ENCODE measurements around the gene SLC16A10. TPM values are rescaled to one million over a fixed set of nuclear protein-coding genes. Genes with fewer than 3 reads are reported as not detected.

The SLC16A10 gene
- total RNA-seq, 6 donors from 2014 or later: 8.7 to 94.4 (median 18.9) TPM

DNA sequence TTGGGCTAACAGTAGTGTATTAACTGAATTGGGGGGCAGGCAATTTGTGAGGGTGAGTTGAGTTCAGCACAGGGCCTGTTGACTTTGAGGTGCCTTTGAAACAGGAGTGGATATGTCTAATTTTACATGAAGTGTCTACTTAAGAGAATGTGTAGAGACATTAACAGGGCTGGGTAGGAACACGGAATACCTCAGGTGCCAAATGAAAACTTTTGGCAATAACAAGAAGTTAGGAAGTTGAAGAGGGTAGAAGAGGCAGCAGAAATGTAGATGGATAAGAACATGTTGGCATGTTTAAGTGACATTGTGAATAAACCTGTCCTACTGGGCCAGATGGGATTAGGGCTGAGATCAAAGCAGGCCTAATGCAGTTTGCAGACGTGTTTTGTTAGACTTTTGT lies 117.0 kb downstream of the SLC16A10 start:
- Histone ChIP-seq H3K27ac (no peak overlapping the region), H3K27me3 (no peaks in the 10 kb centered on the region), H3K4me1 (no peaks in the 10 kb centered on the region), H3K9me3 (no peaks in the 10 kb centered on the region), H3K4me3 (no peak overlapping the region), H3K36me3 (no peaks in the 10 kb centered on the region)
- ATAC-seq (ENCODE audit: low FRiP score in 2 of 2) (peak in 1 of 2 donors; percentile 52), DNase-seq (no peak)
- TF ChIP-seq, protein P1, sequence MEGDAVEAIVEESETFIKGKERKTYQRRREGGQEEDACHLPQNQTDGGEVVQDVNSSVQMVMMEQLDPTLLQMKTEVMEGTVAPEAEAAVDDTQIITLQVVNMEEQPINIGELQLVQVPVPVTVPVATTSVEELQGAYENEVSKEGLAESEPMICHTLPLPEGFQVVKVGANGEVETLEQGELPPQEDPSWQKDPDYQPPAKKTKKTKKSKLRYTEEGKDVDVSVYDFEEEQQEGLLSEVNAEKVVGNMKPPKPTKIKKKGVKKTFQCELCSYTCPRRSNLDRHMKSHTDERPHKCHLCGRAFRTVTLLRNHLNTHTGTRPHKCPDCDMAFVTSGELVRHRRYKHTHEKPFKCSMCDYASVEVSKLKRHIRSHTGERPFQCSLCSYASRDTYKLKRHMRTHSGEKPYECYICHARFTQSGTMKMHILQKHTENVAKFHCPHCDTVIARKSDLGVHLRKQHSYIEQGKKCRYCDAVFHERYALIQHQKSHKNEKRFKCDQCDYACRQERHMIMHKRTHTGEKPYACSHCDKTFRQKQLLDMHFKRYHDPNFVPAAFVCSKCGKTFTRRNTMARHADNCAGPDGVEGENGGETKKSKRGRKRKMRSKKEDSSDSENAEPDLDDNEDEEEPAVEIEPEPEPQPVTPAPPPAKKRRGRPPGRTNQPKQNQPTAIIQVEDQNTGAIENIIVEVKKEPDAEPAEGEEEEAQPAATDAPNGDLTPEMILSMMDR (IDR thresholded peaks at IDR 0.05): no peak
- no peak for TF ChIP-seq EP300 (IDR thresholded peaks at IDR 0.05)
- no peak for TF ChIP-seq POLR2AphosphoS5 (IDR thresholded peaks at IDR 0.05)
- no peak for TF ChIP-seq POLR2A (IDR thresholded peaks at IDR 0.05)
- WGBS, 2 donors: 71 to 75% methylated on average over 2 of the region's 2 CpGs

DNA sequence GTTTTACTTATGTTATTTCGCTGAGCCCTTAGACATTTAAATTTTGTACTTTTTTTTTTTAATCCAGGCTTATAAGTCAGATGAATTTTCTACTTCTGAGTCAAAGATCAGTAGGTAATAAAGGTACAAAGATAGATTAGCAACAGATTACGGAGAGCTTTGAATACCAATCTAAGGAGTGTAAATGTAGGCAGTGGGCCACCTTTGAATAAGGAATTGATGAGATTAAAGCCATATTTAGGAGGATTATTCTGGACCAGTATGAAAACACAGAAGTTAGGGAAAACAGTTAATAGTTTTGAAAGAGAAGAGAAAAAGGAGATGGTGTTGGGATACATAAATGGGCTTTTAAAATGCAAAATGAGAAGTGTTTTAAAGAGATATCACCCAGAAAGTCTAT lies 117.6 kb downstream of the SLC16A10 start:
- DNase-seq: no peak
- H3K27me3 ChIP-seq: no peaks in the 10 kb centered on the region
- no peak overlapping the region for H3K27ac ChIP-seq
- WGBS, 2 donors: 91 to 93% methylated on average over 2 of the region's 2 CpGs
- H3K4me1 ChIP-seq: no peaks in the 10 kb centered on the region
- H3K9me3 ChIP-seq: no peaks in the 10 kb centered on the region
- H3K36me3 ChIP-seq: no peaks in the 10 kb centered on the region
- TF ChIP-seq EP300 (IDR thresholded peaks at IDR 0.05): no peak
- no peak for TF ChIP-seq POLR2AphosphoS5 (IDR thresholded peaks at IDR 0.05)
- TF ChIP-seq POLR2A (IDR thresholded peaks at IDR 0.05): no peak
- TF ChIP-seq, protein P1 (IDR thresholded peaks at IDR 0.05): no peak
- H3K4me3 ChIP-seq: no peak overlapping the region
- ATAC-seq (ENCODE audit: low FRiP score in 2 of 2): no peak

DNA sequence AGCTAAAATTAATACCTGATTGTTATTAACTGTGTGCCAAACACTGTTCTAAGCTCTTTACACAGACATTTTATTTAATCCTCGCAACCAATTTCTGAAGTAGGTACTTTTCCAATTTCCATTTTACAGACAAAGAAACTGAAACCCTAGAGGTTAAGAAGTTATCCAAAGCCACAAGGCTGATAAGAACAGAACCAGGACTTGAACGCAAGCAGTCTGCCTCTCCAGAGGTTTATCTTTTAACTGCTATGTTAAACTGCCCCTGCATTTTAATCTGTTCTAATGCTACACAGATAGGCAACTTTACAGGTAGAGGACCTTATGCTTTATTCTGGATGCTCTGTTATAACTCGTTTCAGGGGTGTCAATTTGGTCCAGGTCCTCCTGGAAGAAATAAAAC lies 118.2 kb downstream of the SLC16A10 start:
- H3K4me3 ChIP-seq: no peak overlapping the region
- DNase-seq: no peak
- no peaks in the 10 kb centered on the region for H3K27me3 ChIP-seq
- no peak for TF ChIP-seq POLR2A (IDR thresholded peaks at IDR 0.05)
- TF ChIP-seq, protein P1 (IDR thresholded peaks at IDR 0.05): no peak
- H3K4me1 ChIP-seq: no peaks in the 10 kb centered on the region
- no peaks in the 10 kb centered on the region for H3K36me3 ChIP-seq
- 66 to 69% methylated on average over 3 of the region's 3 CpGs for WGBS, 2 donors
- H3K27ac ChIP-seq: no peak overlapping the region
- ATAC-seq (ENCODE audit: low FRiP score in 2 of 2): no peak
- no peaks in the 10 kb centered on the region for H3K9me3 ChIP-seq

DNA sequence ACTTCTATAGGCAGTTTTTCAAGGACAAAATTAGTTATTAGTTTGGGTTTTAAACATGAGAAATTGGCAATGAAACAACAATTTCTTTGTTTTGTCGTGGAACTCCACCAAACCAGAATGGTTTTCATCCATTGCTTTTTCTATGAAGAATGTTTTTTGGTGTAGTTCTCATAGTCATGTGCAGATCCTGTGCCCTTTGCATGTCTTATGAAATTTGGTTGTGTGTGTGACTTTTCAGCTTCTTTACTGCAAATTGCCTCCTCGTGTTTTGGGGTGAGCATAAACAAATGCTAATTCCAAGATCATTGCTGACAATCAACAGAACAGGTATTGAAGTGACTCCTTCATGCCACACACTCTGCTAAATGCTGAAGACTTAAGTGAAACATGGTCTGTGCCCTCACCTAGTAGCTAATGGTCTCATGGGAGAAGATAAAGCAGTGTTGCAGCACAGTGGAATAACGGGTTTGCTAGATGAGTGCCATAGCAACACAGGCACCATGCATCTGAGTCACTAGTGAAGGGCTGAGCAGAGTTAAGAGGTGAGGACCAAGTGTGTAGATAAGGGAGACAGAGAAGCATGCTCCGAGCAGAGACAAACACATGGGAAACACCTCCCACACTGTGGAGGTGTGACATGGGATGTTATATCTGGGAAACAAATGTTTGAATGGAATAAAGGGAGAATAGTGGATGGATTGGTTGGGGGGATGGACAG lies 120.0 kb downstream of the SLC16A10 start:
- no peaks in the 10 kb centered on the region for H3K4me1 ChIP-seq
- H3K27ac ChIP-seq: no peak overlapping the region
- no peak for ATAC-seq (ENCODE audit: low FRiP score in 2 of 2)
- TF ChIP-seq EP300 (IDR thresholded peaks at IDR 0.05) (no peak), POLR2AphosphoS5 (IDR thresholded peaks at IDR 0.05) (no peak), POLR2A (IDR thresholded peaks at IDR 0.05) (no peak)
- TF ChIP-seq, protein P1 (IDR thresholded peaks at IDR 0.05): no peak
- H3K27me3 ChIP-seq: no peaks in the 10 kb centered on the region
- WGBS, 2 donors: 69 to 74% methylated on average over 4 of the region's 4 CpGs
- no peaks in the 10 kb centered on the region for H3K36me3 ChIP-seq
- no peak for DNase-seq
- H3K9me3 ChIP-seq: no peaks in the 10 kb centered on the region
- H3K4me3 ChIP-seq: no peak overlapping the region

DNA sequence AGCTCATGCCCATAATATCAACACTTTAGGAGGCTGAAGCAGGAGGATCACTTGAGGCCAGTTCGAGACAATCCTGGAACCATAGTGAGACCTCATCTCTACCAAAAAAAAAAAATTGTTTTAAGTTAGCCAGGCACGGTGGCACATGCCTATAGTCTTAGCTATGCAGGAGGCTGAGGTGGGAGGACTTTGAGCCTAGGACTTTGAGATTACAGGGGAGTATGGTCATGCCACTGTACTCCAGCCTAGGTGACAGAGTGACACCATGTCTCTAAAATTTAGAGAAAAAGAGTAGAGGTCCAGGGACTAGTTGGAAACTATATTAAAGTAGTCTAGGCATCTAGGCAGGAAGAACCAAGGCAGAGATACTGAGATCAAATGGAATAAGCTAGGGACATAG lies 121.6 kb downstream of the SLC16A10 start:
- 84 to 85% methylated on average over 2 of the region's 2 CpGs for WGBS, 2 donors

More for the DNA sequence above, 121.6 kb downstream of the SLC16A10 start:
- TF ChIP-seq, protein P1 (IDR thresholded peaks at IDR 0.05): no peak
- TF ChIP-seq POLR2A (IDR thresholded peaks at IDR 0.05) (no peak), EP300 (IDR thresholded peaks at IDR 0.05) (no peak), POLR2AphosphoS5 (IDR thresholded peaks at IDR 0.05) (no peak)
- ATAC-seq (ENCODE audit: low FRiP score in 2 of 2) (no peak), DNase-seq (no peak)
- Histone ChIP-seq H3K4me1 (no peaks in the 10 kb centered on the region), H3K36me3 (no peaks in the 10 kb centered on the region), H3K4me3 (no peak overlapping the region), H3K27ac (no peak overlapping the region), H3K9me3 (no peaks in the 10 kb centered on the region), H3K27me3 (no peaks in the 10 kb centered on the region)

All from upper lobe of left lung (tissue), 6 donors.